VCaP (cell line): ENCODE results near the gene KCNJ4.
A peak's percentile ranks its signal among the peaks of the same experiment; 100 is the strongest.

ENCODE experiments used
- H3K27ac ChIP-seq: fragments of 450-650 bp; 2 replicates; pipeline ENCODE4 v1.5.1; 2017
- TF ChIP-seq, protein P1 (sequence below): fragments of 450-650 bp; conservative IDR thresholded peaks from 2 replicates; pipeline ENCODE4 v1.5.1; 2017; ENCODE audit warnings: mild to moderate bottlenecking, moderate library complexity

The KCNJ4 gene

DNA sequence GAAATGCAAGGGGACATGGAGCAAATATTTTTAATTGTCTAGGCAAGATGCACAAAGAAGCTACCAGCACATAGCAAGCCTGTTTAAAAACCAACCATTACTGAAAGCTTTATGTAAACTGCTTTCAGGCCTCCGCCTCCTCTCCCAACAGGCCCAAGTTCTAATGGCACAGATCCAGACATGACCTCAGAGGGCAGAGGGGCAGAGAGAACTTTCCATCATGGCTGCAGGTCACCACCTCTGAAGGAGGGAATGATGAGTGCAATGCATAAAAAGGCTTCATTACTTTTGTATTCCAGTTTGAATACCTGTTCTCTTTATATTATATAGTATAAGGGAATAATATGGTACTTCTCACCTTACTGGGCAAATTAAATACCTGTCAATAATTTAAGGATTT lies 35.9 kb upstream of the KCNJ4 start:
- peak overlapping the region; percentile 1; the same call in 1 of the 2 replicates for H3K27ac ChIP-seq

DNA sequence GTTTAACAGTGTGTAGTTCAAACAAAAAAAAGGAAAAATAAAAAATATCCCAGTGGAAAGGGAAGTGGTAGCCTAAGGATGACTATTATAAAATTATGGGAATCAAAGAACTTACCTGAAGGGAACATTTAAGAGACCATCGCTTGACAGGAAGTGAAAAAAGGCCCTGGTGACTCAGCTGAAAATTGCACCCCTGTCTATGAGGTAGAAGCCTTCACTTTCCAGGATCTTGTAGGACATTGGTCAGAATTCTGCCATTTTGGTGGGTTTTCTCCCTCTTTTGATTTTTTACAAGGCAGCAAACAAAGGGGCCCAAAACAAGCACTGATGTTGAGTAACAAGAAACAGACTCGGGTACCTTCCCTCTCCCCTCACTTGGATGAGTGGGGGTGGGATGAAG lies 35.5 kb upstream of the KCNJ4 start:
- TF ChIP-seq, protein P1, sequence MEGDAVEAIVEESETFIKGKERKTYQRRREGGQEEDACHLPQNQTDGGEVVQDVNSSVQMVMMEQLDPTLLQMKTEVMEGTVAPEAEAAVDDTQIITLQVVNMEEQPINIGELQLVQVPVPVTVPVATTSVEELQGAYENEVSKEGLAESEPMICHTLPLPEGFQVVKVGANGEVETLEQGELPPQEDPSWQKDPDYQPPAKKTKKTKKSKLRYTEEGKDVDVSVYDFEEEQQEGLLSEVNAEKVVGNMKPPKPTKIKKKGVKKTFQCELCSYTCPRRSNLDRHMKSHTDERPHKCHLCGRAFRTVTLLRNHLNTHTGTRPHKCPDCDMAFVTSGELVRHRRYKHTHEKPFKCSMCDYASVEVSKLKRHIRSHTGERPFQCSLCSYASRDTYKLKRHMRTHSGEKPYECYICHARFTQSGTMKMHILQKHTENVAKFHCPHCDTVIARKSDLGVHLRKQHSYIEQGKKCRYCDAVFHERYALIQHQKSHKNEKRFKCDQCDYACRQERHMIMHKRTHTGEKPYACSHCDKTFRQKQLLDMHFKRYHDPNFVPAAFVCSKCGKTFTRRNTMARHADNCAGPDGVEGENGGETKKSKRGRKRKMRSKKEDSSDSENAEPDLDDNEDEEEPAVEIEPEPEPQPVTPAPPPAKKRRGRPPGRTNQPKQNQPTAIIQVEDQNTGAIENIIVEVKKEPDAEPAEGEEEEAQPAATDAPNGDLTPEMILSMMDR, result no peak
- no peak overlapping the region; the same call in 1 of the 2 replicates for H3K27ac ChIP-seq

More for the DNA sequence above, 35.9 kb upstream of the KCNJ4 start:
- TF ChIP-seq, protein P1, result no peak

DNA sequence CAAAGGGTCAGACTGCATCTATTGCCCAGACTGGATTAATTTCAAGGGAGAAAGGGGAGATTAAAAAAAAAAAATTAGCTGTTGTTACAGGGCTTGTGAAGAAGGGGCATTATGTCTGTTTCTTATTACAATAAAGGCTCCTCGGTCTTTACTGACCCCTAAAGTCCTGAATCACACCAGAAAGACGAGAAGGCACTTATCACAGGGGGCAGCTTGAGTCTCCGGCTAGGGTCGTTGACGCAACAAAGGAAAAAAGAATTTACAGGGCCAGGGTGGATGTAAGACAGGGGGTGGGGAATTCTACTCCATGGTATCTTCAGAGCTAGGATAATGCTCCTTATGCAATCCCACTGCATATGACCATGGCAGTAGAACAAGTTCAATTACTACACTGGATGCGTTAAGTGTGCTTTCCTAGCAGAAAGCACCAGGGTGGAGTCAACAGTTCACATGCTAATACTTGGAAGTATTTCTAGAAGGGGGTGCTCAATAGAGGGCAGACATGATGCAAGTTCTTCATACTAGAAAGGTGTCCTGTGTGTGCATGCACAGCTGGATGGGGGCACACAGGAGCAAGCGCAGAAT lies 34.7 kb upstream of the KCNJ4 start:
- TF ChIP-seq, protein P1, result no peak
- H3K27ac ChIP-seq, result no peak overlapping the region

DNA sequence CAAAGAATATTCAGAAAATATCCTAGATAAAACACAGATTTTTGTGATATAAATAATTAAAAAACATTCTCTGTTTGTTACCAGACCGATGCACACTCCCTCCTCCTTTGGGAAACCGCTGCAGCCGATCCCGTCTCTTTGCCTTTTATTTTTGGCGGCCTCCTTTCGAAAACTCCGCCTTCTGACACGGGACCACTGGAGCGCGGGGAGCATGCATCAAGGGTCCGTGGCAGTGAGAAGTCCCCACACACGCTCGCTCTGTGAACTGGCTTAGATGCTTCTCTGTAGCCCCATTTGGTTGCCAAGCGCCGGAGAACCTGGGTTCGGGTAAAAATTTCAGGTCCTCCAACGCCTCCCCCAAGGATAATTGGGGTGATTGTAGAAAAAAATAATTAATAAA lies 34.1 kb upstream of the KCNJ4 start:
- no peak overlapping the region for H3K27ac ChIP-seq
- TF ChIP-seq, protein P1, result no peak

DNA sequence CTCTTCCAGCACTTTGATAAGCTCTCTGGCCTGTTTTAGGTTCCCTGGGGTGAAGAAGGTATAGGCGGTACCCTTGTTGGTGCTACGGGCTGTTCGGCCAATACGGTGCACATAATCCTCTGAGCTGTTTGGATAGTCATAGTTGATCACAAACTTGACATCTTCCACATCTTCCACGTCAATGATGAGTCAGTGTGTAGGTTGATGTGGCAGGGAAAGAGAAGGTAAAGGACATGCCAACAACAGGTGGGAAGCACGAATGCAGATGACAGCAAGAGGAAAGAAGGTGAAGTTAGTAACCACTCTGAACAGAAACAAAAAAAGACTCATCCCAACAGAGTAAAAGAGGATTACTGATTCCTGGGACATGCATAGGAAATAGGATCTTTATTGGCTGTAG lies 32.9 kb upstream of the KCNJ4 start:
- TF ChIP-seq, protein P1, result no peak
- no peak overlapping the region for H3K27ac ChIP-seq

DNA sequence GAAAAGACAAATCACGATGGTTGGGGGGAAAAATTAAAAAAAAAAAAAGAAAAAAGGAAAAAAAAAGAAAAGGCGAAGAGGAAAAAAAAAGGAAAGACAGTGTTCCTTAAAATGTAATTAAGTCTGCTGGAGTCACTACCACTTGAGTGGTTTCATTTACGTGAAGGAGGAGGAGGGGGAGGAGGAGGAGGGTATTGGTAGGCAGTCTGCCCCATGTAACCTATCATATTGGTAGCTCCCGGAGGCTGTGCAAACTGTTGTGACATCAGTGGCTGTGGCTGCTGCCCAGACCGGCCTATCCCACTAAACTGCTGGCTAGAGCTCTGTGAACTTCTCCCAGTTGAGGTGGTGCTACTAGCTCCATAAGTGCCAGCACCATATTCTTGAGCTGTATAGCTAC lies 30.8 kb upstream of the KCNJ4 start:
- TF ChIP-seq, protein P1, result no peak
- no peak overlapping the region for H3K27ac ChIP-seq

DNA sequence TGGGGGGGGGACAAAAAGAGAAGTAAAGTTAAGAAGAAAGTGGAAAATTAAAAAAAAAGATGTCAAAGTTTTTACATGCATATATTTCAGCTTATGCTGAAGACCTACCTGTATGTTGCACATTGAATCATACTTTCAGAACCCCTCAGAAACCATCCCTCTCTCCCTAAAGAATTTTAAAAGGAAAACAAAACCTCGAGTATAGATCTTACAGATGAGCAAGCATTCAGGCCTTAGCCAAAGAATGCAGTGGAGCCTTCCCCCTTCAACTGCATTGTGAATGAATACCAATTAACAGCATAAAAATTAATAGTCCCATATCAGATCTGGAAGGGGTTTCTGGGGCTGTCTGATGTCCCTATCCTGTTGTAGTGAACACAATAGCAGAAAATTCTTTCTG lies 29.2 kb upstream of the KCNJ4 start:
- no peak overlapping the region for H3K27ac ChIP-seq
- TF ChIP-seq, protein P1, result no peak
